HCT116 (cell line): Measurements from ENCODE around the gene PPP6R3. TPM values are rescaled to one million over a fixed set of nuclear protein-coding genes. Genes with fewer than 3 reads are reported as not detected.

Experiments used
- ATAC-seq: fragments of 200-7000 bp; cut with Tn5 transposase; 2 replicates; pipeline ENCODE4 v1.9.1; 2020; ENCODE audit warnings: mild to moderate bottlenecking, moderate library complexity
- BruUV-seq: library from RNA; stranded (reverse); fragments of 400-500 nt; replicated peaks from 2 replicates; lab custom pipeline; 2021; lab: Mats Ljungman, UMichigan
- CTCF ChIA-PET: fragments of 300-600 bp; sonication (Branson Sonifier 250); formaldehyde crosslinking; loops from one replicate; lab custom pipeline; 2021; ENCODE audit warnings: antibody characterized with exemption; lab: Charles Lee
- POLR2A ChIA-PET: fragments of 300-600, 350-600 bp; sonication (Branson Sonifier 250); formaldehyde crosslinking; loops from one replicate; lab custom pipeline; 2021; ENCODE audit warnings: antibody characterized with exemption; lab: Charles Lee
- RAD21 ChIA-PET, 2 experiments: fragments of 300-600 bp; sonication (Branson Sonifier 250); formaldehyde crosslinking; loops; one replicate each; lab custom pipeline; 2023; ENCODE audit warnings: low total read pairs in 2 of 2; ENCODE audit not compliant: uncharacterized antibody in 2 of 2, unreplicated experiment in 2 of 2, low non-redundant PET in 1 of 2; lab: Charles Lee
- DNase-seq: peaks from one replicate; pipeline ENCODE4 v3.0.0-alpha.2; 2010; ENCODE audit warnings: low read depth, low spot score
- H2AFZ ChIP-seq: fragments of 200-600 bp; shearing (Covaris generic), sonication (generic); 2 replicates; pipeline ENCODE4 v1.6.1; 2017; ENCODE audit warnings: low read depth, mixed run types, mixed read lengths, antibody characterized with exemption, low read length; ENCODE audit not compliant: poor library complexity, severe bottlenecking
- H3K27ac ChIP-seq: 2 replicates; pipeline ENCODE4 v1.5.1; 2012; ENCODE audit warnings: low read depth, low read length
- H3K27me3 ChIP-seq: fragments of 200-600 bp; sonication (generic); 2 replicates; pipeline ENCODE4 v1.6.1; 2016; ENCODE audit warnings: mixed run types, low read length, mixed read lengths; ENCODE audit not compliant: insufficient read depth
- H3K36me3 ChIP-seq, 2 experiments: fragments of 200-500 bp in 1 of 2; fragments of 200-600 bp in 1 of 2; sonication (Bioruptor generic) in 1 of 2; sonication (generic) in 1 of 2; 2 replicates each; pipeline versions ENCODE4 v1.5.1 to v1.6.1; 2014 to 2016; ENCODE audit warnings: low read length in 2 of 2, inconsistent platforms in 1 of 2, mixed read lengths in 1 of 2, mixed run types in 1 of 2; ENCODE audit not compliant: insufficient read depth in 2 of 2, control insufficient read depth in 1 of 2
- H3K4me1 ChIP-seq, 2 experiments: fragments of 200-600 bp in 1 of 2; sonication (generic) in 1 of 2; 2 replicates each; pipeline versions ENCODE4 v1.5.1 to v1.6.1; 2012 to 2017; ENCODE audit warnings: low read length in 2 of 2, inconsistent platforms in 1 of 2, mild to moderate bottlenecking in 1 of 2, mixed read lengths in 1 of 2, mixed run types in 1 of 2, moderate library complexity in 1 of 2; ENCODE audit not compliant: insufficient read depth in 2 of 2, control insufficient read depth in 1 of 2
- H3K4me2 ChIP-seq: fragments of 200-600 bp; sonication (generic); 2 replicates; pipeline ENCODE4 v1.6.1; 2017; ENCODE audit warnings: mixed run types, low read length, mixed read lengths
- H3K4me3 ChIP-seq, 2 experiments: fragments of 200-600 bp in 1 of 2; sonication (generic) in 1 of 2; replicated peaks in 1 of 2; 2 replicates each; pipeline ENCODE4 v1.5.1; 2011 to 2016; ENCODE audit warnings: low read length in 2 of 2, control low read depth in 1 of 2, low read depth in 1 of 2, mild to moderate bottlenecking in 1 of 2, mixed read lengths in 1 of 2, mixed run types in 1 of 2
- H3K79me2 ChIP-seq: fragments of 200-600 bp; sonication (generic); 2 replicates; pipeline ENCODE4 v1.6.1; 2017; ENCODE audit warnings: mild to moderate bottlenecking, mixed run types, low read length, moderate library complexity, mixed read lengths; ENCODE audit not compliant: insufficient read depth
- H3K9ac ChIP-seq: fragments of 200-600 bp; sonication (generic); 2 replicates; pipeline ENCODE4 v1.6.1; 2016; ENCODE audit warnings: low read length, mixed read lengths
- H3K9me2 ChIP-seq: fragments of 200-600 bp; sonication (generic), shearing (Covaris generic); 2 replicates; pipeline ENCODE4 v1.6.1; 2017; ENCODE audit warnings: mixed run types, mild to moderate bottlenecking, moderate library complexity; ENCODE audit not compliant: insufficient read depth
- H3K9me3 ChIP-seq, 2 experiments: fragments of 200-500 bp in 1 of 2; fragments of 200-600 bp in 1 of 2; sonication (Bioruptor generic) in 1 of 2; sonication (generic) in 1 of 2; 2 replicates each; pipeline ENCODE4 v1.6.1; 2014 to 2017; ENCODE audit warnings: low read length in 2 of 2, mixed read lengths in 2 of 2, inconsistent platforms in 1 of 2, low read depth in 1 of 2, mild to moderate bottlenecking in 1 of 2, mixed run types in 1 of 2, moderate library complexity in 1 of 2; ENCODE audit not compliant: control insufficient read depth in 1 of 2, insufficient read depth in 1 of 2
- H4K20me1 ChIP-seq: fragments of 200-600 bp; sonication (generic), shearing (Covaris generic); 2 replicates; pipeline ENCODE4 v1.6.1; 2017; ENCODE audit warnings: mixed run types, mild to moderate bottlenecking, moderate library complexity; ENCODE audit not compliant: insufficient read depth
- CBX3 ChIP-seq: IDR thresholded peaks from 2 replicates; pipeline ENCODE4 v1.6.1; 2012; ENCODE audit warnings: low read depth
- CTCF ChIP-seq, 3 experiments: fragments of 200-600 bp in 1 of 3; sonication (generic) in 1 of 3; IDR thresholded peaks in 2 of 3; conservative IDR thresholded peaks in 1 of 3; 2 replicates each; pipeline ENCODE4 v1.5.1; 2012 to 2017; ENCODE audit warnings: low read depth in 2 of 3, low read length in 2 of 3, antibody characterized with exemption in 1 of 3, borderline replicate concordance in 1 of 3, control low read depth in 1 of 3, mild to moderate bottlenecking in 1 of 3, mixed read lengths in 1 of 3, mixed run types in 1 of 3, moderate library complexity in 1 of 3; ENCODE audit not compliant: insufficient read depth in 1 of 3
- EZH2 ChIP-seq: fragments of 200-600 bp; sonication (generic); IDR thresholded peaks from 2 replicates; pipeline ENCODE4 v1.6.1; 2017; ENCODE audit warnings: antibody characterized with exemption, mixed run types
- EZH2phosphoT487 ChIP-seq: fragments of 200-600 bp; IDR thresholded peaks from 2 replicates; pipeline ENCODE4 v1.6.1; 2018; ENCODE audit warnings: antibody characterized with exemption, borderline replicate concordance
- FOSL1 ChIP-seq: IDR thresholded peaks from 2 replicates; pipeline ENCODE4 v1.6.1; 2012; ENCODE audit warnings: low read depth
- RAD21 ChIP-seq: IDR thresholded peaks from 2 replicates; pipeline ENCODE4 v1.6.1; 2012; ENCODE audit warnings: low read depth, mild to moderate bottlenecking
- SIN3A ChIP-seq: IDR thresholded peaks from 2 replicates; pipeline ENCODE4 v1.6.1; 2012; ENCODE audit warnings: low read depth
- SP1 ChIP-seq: IDR thresholded peaks from 2 replicates; pipeline ENCODE4 v1.6.1; 2012; ENCODE audit warnings: low read depth
- SRF ChIP-seq: IDR thresholded peaks from 2 replicates; pipeline ENCODE4 v1.6.1; 2012; ENCODE audit warnings: low read depth
- ZFX ChIP-seq: fragments of 450-650 bp; IDR thresholded peaks from 2 replicates; pipeline ENCODE4 v1.6.1; 2017
- intact Hi-C: fragments of 100-400 bp; cut with micrococcal nuclease; formaldehyde crosslinking; loops from 2 replicates; pipeline ENCODE4 v1.10.0; 2022
- total RNA-seq: library from RNA; stranded (reverse); gene quantifications from one replicate; pipeline ENCODE4 v1.2.1, GENCODE V29; 2021; ENCODE audit not compliant: unreplicated experiment
- TF ChIP-seq, protein P1 (sequence below): IDR thresholded peaks from 2 replicates; pipeline ENCODE4 v1.6.1; 2012
- TF ChIP-seq, protein P2 (sequence below): IDR thresholded peaks from 2 replicates; pipeline ENCODE4 v1.6.1; 2011; ENCODE audit warnings: mild to moderate bottlenecking, low read length, moderate library complexity; ENCODE audit not compliant: insufficient replicate concordance; ENCODE audit errors: extremely low read depth

Gene PPP6R3
- total RNA-seq, 1 experiment from 2014 or later, result 113 TPM

GRCh38 chr11:68545796-68546195 is 85.2 kb downstream of the PPP6R3 start:
- no peaks in the 10 kb centered on the region for H3K27me3 ChIP-seq
- DNase-seq (no peak), ATAC-seq (no peak)
- H4K20me1 ChIP-seq, result 0 out of 2 replicates have a peak, but pooled peaks cover 6% of the 10 kb centered on the region
- H3K4me2 ChIP-seq, result peak overlapping the region; percentile 9; the same call in 1 of the 2 replicates
- POLR2A ChIA-PET, result no interaction called here
- no peak overlapping the region for H3K4me3 ChIP-seq
- BruUV-seq, result no TSS peak
- H3K79me2 ChIP-seq, result peaks cover 99% of the 10 kb centered on the region
- CTCF ChIA-PET, result no interaction called here
- no peak overlapping the region for H3K9ac ChIP-seq
- no peaks in the 10 kb centered on the region for H3K9me3 ChIP-seq
- intact Hi-C loops, result no loop called here
- no peaks in the 10 kb centered on the region for H3K9me2 ChIP-seq
- H2AFZ ChIP-seq, result no peak overlapping the region
- no peak overlapping the region for H3K27ac ChIP-seq
- H3K36me3 ChIP-seq, result peaks cover 2 to 49% of the 10 kb centered on the region in 2 experiments; a peak in 2 of 4 replicates
- TF ChIP-seq, protein P1, sequence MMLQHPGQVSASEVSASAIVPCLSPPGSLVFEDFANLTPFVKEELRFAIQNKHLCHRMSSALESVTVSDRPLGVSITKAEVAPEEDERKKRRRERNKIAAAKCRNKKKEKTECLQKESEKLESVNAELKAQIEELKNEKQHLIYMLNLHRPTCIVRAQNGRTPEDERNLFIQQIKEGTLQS, result no peak
- TF ChIP-seq EZH2phosphoT487 (no peak), SIN3A (no peak), CBX3 (no peak), SRF (no peak), RAD21 (no peak), EZH2 (no peak), FOSL1 (no peak), CTCF (IDR thresholded peaks at IDR 0.05 in 2 of 3, conservative IDR thresholded peaks at IDR 0.05 in 1 of 3; ENCODE audit: borderline replicate concordance in 1 of 3, insufficient read depth in 1 of 3, low read depth in 2 of 3, low read length in 2 of 3) (no peak), ZFX (no peak), SP1 (no peak)
- TF ChIP-seq, protein P2, sequence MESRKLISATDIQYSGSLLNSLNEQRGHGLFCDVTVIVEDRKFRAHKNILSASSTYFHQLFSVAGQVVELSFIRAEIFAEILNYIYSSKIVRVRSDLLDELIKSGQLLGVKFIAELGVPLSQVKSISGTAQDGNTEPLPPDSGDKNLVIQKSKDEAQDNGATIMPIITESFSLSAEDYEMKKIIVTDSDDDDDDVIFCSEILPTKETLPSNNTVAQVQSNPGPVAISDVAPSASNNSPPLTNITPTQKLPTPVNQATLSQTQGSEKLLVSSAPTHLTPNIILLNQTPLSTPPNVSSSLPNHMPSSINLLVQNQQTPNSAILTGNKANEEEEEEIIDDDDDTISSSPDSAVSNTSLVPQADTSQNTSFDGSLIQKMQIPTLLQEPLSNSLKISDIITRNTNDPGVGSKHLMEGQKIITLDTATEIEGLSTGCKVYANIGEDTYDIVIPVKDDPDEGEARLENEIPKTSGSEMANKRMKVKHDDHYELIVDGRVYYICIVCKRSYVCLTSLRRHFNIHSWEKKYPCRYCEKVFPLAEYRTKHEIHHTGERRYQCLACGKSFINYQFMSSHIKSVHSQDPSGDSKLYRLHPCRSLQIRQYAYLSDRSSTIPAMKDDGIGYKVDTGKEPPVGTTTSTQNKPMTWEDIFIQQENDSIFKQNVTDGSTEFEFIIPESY, result no peak
- peaks cover 11 to 23% of the 10 kb centered on the region in 2 experiments for H3K4me1 ChIP-seq
- RAD21 ChIA-PET, result no interaction called here
